ENCODE results near the gene SMOC1.

- no peak for TF ChIP-seq CTCF (IDR thresholded peaks at IDR 0.05; ENCODE audit: low read length)
- no peak for TF ChIP-seq EZH2 (IDR thresholded peaks at IDR 0.05; ENCODE audit: borderline replicate concordance, low read length)
These were observed 198.5 kb downstream of the SMOC1 start for GRCh38 chr14:70077720-70078119.
